GM19463 (cell line): ENCODE results near the gene CCDC91.

Source experiments
- ATAC-seq: cut with Tn5 transposase; IDR thresholded peaks from one replicate; pipeline ENCODE4 v1.9.1; 2021; ENCODE audit warnings: mild to moderate bottlenecking, moderate library complexity; ENCODE audit not compliant: unreplicated experiment

The CCDC91 gene

GRCh38 chr12:28512406-28512805 is 322.1 kb downstream of the CCDC91 start:
- no peak for ATAC-seq

- ATAC-seq, result no peak
Observed at GRCh38 chr12:28512876-28513275, 322.6 kb downstream of the CCDC91 start.

- ATAC-seq, result no peak
Observed at GRCh38 chr12:28513983-28514382, 323.7 kb downstream of the CCDC91 start.

GRCh38 chr12:28517101-28517500 is 326.8 kb downstream of the CCDC91 start:
- no peak for ATAC-seq

GRCh38 chr12:28527631-28528249 is 337.5 kb downstream of the CCDC91 start:
- ATAC-seq, result no peak

DNA sequence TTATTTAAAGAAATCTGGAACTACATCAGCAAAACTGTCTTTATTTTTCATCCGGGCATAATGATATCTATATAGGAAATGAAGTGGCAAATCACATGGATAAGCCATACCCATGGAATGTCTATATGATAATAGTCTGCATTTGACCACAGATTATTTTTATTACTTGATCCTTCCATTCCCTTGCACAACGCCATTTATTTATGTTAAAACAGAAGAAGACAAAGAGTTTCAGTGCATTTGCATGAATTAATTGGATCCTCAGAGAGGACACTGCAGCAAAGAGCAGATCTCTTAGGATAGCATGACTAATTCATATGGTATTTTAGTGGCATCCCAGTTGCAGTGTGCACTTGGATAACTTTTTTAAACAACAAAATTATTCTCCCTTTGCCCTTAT is 345.0 kb downstream of the CCDC91 start:
- ATAC-seq, result no peak

GRCh38 chr12:28536088-28536487 is 345.8 kb downstream of the CCDC91 start:
- ATAC-seq, result no peak

DNA sequence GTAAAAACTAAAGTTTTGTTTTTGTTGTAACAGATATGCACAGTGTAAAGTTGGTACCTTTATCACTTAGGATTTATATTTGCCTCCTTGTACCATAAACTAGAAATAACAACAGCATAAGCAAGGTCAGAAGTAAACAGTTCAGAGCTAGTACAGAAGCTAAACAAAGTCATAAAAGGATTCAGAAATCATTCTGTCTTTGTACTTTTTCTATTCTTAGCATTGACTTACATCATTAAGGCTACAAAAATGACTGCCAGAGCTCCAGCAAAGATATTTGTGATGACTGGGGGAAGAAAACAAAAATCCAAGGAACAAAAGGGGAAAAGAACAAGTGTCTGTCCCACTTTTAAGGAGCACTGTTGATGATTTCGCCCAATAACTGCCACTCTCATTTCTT is 347.2 kb downstream of the CCDC91 start:
- no peak for ATAC-seq

DNA sequence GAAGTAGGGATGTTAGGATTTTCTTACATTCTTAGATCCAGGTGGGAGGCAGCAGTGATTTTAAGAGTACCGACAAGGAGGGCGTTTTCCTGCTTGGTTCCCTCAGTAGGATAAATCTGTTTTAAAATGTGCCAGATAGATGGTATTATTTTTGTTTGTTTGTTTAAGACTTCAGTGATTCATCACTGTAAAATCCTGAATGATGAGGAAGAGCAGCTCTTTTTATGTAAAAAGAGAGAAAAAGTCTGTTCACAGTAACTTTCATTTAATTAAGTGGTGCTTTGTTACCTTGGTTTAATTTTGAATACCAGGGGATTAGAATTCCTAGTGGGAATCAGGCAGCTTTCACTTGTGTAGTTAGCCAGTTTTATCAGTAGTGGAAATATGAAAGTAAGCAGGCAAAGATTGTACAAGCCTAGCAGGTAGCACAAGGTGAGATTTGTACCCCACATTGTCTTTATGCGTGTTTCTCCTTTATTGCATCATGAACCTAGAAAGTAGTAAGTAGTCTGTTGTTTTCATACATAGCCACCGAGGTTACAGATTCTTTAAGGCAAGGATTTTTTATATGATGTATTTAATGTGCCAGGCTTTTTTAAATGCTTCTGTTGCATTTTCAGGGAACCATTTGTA is 349.6 kb downstream of the CCDC91 start:
- ATAC-seq, result no peak

DNA sequence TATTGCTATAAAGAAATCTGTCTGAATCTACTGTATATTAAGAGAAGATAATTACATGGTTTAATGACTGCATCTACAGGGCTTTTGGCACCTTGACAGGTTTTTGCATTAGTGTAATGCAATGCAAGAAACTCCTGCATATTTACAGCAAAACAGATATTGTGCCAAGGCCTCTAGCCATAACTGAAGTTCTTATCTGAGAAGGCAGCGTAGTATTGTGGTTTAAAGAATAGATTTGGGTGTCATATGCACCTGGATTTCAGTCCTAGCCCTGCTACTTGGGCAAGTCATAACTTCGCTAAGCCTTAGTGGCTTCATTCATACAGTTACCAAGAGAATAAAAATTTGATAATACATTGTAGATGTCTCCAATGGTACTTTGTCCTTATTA is 350.1 kb downstream of the CCDC91 start:
- ATAC-seq, result no peak

DNA sequence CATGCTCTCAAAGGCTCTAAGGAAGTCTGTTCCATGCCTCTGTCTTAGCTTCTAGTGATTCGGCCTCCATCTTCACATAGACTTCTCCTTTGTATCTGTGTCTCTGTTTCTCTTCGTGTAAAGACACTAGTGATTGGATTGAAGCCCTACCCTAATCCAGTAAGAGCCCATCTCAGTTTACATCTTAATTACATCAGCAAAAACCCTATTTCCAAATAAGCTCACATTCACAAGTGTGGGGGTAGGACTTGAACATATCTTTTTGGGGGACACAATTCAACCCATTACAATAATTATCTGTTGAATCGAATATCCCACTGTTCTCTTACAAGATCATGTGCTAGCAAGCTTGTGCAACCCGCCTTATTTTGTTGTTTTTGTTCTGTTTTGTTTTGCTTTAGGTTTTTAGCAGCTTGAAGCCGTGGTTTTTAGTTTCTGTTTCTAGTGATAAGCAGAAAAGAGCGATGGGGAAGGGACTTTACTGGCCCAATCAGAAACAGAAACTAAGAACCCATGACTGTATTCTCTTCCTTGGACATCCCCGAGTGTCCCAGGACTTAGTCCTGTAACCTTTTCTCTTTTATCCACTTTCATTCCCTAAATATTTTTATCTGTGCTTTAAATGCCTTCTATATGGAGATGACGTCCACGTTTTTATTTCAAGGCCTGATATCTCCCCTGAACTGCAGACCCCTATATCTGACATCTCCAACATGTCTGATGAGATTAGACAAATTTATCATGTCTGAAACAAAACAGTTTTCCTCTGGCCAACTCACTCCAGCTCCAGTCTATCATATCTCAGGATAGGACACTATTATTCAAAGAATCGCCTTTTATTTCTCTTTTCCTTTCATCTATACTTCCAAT is 353.0 kb downstream of the CCDC91 start:
- ATAC-seq, result peak; percentile 68

GRCh38 chr12:28550757-28551704 is 360.8 kb downstream of the CCDC91 start:
- ATAC-seq, result no peak

DNA sequence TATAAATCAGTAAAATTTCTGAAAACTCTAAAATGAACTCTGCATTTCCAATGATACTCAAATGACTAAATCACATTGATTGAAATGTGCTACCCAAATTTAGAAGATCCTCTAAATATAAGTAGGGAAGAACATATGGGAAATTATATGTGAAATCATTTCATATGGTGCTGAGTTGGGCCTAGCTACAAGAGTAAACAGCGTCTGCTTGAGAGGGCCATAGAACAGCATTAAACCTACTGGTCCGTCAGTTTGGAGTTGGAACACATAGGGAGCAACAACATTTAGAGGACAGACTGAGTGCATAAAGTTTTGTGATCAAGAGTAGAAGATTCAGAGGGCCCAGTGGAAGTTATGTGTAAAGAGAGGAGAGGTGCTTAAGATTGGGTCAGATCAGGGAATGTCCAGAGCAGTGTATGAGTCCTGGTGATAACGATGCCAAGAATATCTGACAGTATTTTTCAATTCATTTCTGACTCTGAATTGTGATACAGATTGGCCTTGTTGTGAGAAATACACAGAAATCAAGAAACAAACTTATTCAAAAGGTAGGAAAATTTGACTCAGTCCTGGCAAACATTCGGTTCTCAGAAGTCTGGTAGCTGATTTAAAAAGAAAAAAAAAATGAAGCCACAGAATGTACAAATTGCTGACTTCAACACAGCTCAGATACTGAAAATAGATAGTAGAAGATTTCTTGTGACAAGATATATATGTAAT is 362.2 kb downstream of the CCDC91 start:
- ATAC-seq, result no peak

- ATAC-seq, result no peak
Observed at GRCh38 chr12:28555748-28556147, 365.5 kb downstream of the CCDC91 start.

DNA sequence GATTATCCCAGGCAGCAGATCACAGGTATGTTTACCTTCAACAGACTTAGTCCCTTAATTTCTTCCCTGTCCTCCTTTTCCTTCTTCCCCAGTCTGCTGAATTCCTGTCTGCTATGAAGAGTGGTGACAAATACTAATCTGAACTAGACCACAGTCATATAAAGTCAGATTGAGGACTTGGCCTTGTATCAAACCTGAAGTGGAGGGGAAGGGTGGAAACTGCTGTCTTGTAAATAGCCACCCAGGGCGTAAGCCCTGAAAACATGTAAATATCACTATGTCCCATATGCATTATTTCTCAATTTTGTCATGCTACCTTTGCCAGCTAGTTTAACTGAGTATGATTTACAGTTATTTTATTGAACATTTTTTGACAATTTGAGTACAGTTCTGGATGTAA is 368.0 kb downstream of the CCDC91 start:
- ATAC-seq, result no peak

- no peak for ATAC-seq
Observed at GRCh38 chr12:28563286-28563685, 373.0 kb downstream of the CCDC91 start.

GRCh38 chr12:28563936-28564335 is 373.7 kb downstream of the CCDC91 start:
- ATAC-seq, result no peak

GRCh38 chr12:28568118-28568517 is 377.9 kb downstream of the CCDC91 start:
- ATAC-seq, result no peak

- no peak for ATAC-seq
Observed at GRCh38 chr12:28568704-28569103, 378.4 kb downstream of the CCDC91 start.

- ATAC-seq, result no peak
Observed at GRCh38 chr12:28569698-28570411, 379.6 kb downstream of the CCDC91 start.
